Measurements from ENCODE around the gene CREB5. TPM values are rescaled to one million over a fixed set of nuclear protein-coding genes. Genes with fewer than 3 reads are reported as not detected.

The CREB5 gene
- total and polyA plus RNA-seq, 2 experiments from 2014 or later: 2.4 to 4.4 TPM

GRCh38 chr7:28744951-28745350 lies 332.6 kb downstream of the CREB5 start:
- Histone ChIP-seq H3K27ac (ENCODE audit: low read depth) (no peak overlapping the region), H3K79me2 (replicated peaks; ENCODE audit: insufficient read depth) (no peaks in the 10 kb centered on the region), H3F3A (replicated peaks; ENCODE audit: low read depth) (no peaks in the 10 kb centered on the region), H4K20me1 (replicated peaks; ENCODE audit: insufficient read depth) (no peaks in the 10 kb centered on the region), H3K4me2 (no peak overlapping the region), H3K4me3 (no peak overlapping the region), H2AFZ (no peak overlapping the region), H3K4me1 (ENCODE audit: insufficient read depth) (0 out of 2 replicates have a peak, but pooled peaks cover under 1% of the 10 kb centered on the region), H3K9me2 (ENCODE audit: insufficient read depth) (no peaks in the 10 kb centered on the region), H3K36me3 (ENCODE audit: insufficient read depth) (no peaks in the 10 kb centered on the region), H3K27me3 (ENCODE audit: insufficient read depth) (no peaks in the 10 kb centered on the region)
- Mint-ChIP-seq H3K36me3 (ENCODE audit: low read depth) (no peaks in the 10 kb centered on the region), H3K27ac (no peak overlapping the region), H3K4me3 (no peak overlapping the region), H3K4me1 (peaks cover 24% of the 10 kb centered on the region), H3K27me3 (ENCODE audit: insufficient read depth, low read depth, poor library complexity) (no peaks in the 10 kb centered on the region), H3K9me3 (no peaks in the 10 kb centered on the region)
- DNase-seq (ENCODE audit: low spot score) (no peak), ATAC-seq (no peak)
- no peak for TF ChIP-seq CREB1 (CRISPR knock-in tag; IDR thresholded peaks at IDR 0.05; ENCODE audit: low read depth)
- TF ChIP-seq ETS1 (IDR thresholded peaks at IDR 0.05): no peak
- TF ChIP-seq ZNF114 (CRISPR knock-in tag; IDR thresholded peaks at IDR 0.05): no peak
- TF ChIP-seq ZNF331 (CRISPR knock-in tag; IDR thresholded peaks at IDR 0.05; ENCODE audit: low read depth): no peak
- no peak for TF ChIP-seq JUNB (IDR thresholded peaks at IDR 0.05; ENCODE audit: unreplicated experiment)
- no peak for TF ChIP-seq EZH2 (IDR thresholded peaks at IDR 0.05; ENCODE audit: low read depth, unreplicated experiment)
- no peak for TF ChIP-seq CTCF (conservative IDR thresholded peaks at IDR 0.05; ENCODE audit: low read depth in 2 of 2)
- TF ChIP-seq EZH2phosphoT487 (IDR thresholded peaks at IDR 0.05; ENCODE audit: unreplicated experiment): no peak
- TF ChIP-seq STAT1 (IDR thresholded peaks at IDR 0.05; ENCODE audit: unreplicated experiment): no peak
- TF ChIP-seq ZNF462 (CRISPR knock-in tag; IDR thresholded peaks at IDR 0.05): no peak
- no peak for TF ChIP-seq POLR2AphosphoS5 (IDR thresholded peaks at IDR 0.05; ENCODE audit: low read depth)
- no peak for TF ChIP-seq REST (IDR thresholded peaks at IDR 0.05; ENCODE audit: unreplicated experiment)
